Measurements from ENCODE around the gene GLUD1. TPM values are rescaled to one million over a fixed set of nuclear protein-coding genes. Genes with fewer than 3 reads are reported as not detected.
"Not testable (repeated sequence)": the region's sequence is repeated elsewhere in the genome, so short reads cannot be mapped to it uniquely, and the experiment has no call there.

The GLUD1 gene
- total RNA-seq: 100 to 1,000 TPM; 115 to 189 (median 125) TPM

DNA sequence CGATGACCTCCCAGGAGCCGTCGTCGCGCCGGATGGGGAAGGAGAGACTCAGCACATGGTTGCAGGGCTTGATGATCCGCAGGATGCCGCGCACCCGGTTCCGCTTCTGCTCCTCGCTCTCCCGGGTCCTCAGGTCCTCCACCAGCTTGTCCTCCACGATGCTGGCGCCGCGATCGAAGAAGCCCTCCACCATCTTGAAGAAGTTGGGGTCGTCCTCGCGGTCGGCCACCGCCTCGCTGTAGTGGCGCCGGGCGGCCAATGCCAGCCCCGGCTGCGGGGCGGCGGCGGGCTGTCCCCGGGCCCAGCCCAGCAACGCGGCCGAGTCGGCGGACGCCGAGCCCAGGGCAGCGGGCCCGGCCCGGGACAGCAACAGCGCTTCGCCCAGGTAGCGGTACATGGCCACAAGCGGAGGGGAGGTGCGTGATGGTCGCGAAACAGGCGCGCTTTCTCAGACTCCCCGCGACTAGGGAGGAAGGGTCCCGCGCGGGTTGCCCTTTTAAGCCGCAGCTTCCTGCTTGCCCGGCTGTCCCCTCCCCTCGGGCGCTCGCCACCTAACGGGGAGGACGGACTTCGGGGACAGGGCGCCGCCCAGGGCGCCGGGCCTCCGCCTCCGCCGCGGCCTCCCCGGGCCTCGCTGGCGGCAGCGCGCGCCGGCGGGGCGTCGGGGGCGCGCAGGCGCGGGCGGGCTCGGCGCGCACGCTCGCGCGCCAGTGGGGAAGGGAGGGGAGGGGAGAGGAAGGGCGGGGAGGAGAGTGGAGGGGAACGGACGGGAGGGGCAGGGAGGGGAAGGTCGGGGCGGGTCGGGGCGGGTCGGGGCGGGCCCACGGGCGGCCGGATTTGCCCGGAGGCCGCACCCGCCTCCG, at the start of gene GLUD1, which contains the start of gene SHLD2:
Gene GLUD1, minus strand, starts transcription at position 471 of the 863 bp plus-strand sequence. Its CDS starts 74 bp downstream, at position 397.
Gene SHLD2, plus strand, starts transcription at position 834 of the 863 bp plus-strand sequence. CDS start 56,149 bp downstream, outside the sequence.
- peak within 1 kb of the TSS; percentile 77 to 93 for H3K4me3 ChIP-seq
- intact Hi-C loops (cut with DNase I; ENCODE audit: low total_unique reads): loop anchor here (10.0 kb wide), 1 partner anchor 130 kb away; the partner anchor contains the start of gene ADIRF
- DNase-seq: peak; percentile 83 to 88
- peak; percentile 61 to 82 for TF ChIP-seq POLR2A (IDR thresholded peaks at IDR 0.05)
- TF ChIP-seq, protein P1, sequence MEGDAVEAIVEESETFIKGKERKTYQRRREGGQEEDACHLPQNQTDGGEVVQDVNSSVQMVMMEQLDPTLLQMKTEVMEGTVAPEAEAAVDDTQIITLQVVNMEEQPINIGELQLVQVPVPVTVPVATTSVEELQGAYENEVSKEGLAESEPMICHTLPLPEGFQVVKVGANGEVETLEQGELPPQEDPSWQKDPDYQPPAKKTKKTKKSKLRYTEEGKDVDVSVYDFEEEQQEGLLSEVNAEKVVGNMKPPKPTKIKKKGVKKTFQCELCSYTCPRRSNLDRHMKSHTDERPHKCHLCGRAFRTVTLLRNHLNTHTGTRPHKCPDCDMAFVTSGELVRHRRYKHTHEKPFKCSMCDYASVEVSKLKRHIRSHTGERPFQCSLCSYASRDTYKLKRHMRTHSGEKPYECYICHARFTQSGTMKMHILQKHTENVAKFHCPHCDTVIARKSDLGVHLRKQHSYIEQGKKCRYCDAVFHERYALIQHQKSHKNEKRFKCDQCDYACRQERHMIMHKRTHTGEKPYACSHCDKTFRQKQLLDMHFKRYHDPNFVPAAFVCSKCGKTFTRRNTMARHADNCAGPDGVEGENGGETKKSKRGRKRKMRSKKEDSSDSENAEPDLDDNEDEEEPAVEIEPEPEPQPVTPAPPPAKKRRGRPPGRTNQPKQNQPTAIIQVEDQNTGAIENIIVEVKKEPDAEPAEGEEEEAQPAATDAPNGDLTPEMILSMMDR (IDR thresholded peaks at IDR 0.05): peak in 1 of 4 experiments; percentile 10
- no peaks in the 10 kb centered on the region for H3K9me3 ChIP-seq
- peaks cover 0 to 7% of the 10 kb centered on the region in 2 donors for H3K4me1 ChIP-seq
- H3K27me3 ChIP-seq: no peaks in the 10 kb centered on the region
- H3K36me3 ChIP-seq: no peaks in the 10 kb centered on the region
- peak within 1 kb of the TSS; percentile 96 for H3K27ac ChIP-seq

DNA sequence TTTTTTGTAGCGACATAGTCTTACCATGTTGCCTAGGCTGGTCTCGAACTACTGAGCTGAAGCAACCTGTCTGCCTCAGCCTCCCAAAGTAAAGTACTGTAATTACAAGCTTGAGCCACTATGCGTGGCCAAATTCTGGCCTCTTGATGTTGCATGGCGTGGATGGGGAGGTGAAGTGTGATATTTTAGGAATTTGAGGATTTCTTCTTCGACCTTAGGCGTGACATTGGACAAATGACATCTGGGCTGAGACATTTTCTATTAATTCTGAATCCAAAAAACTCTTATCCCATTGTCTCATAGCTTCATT, 48.4 kb upstream of the GLUD1 start:
- H3K27me3 ChIP-seq; H3K4me1 ChIP-seq; H3K36me3 ChIP-seq; H3K9me3 ChIP-seq; H3K4me3 ChIP-seq; intact Hi-C loops (cut with DNase I; ENCODE audit: low total_unique reads); DNase-seq: not testable (repeated sequence)
- H3K27ac ChIP-seq: peak overlapping the region; percentile 51 to 59

DNA sequence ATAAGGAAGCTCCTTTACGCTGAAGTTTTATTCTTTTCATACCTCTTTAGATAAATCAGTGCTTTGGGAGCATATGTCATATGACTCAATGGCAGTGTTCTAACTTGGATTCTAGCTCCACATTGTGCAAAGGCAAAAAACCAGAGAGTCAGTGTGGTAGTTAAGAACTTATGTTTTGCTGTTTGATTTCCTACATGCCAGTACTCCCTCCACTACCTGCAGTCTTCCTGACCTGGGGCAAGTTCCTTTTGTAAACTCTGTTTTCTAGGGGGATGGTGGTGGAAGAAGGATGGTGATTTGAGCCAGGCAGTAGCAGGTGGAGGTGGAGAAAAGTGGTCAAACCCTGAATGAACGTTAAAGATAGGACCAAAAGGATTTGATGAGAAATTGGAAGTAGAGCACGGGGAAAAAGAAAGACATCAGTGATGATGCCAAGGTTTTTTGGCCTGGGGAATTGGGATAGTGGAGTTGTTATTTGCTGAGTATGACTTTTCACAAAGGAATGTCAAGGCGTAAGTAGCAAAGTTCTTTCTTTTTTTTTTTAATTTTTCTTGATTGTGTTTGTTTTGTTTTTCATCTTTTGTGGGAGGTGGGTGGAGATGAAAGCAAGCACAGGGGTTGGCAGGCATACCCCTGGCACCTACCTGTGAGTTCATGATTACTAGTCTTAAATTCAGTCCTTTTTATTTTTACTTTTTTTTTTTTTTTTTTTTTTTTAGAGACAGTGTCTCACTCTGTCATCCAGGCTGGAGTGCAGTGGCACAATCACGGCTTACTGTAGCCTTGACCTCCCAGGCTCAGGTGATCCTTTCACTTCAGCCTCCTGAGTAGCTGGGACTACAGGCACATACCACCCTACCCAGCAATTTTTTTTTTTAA, 47.8 kb upstream of the GLUD1 start:
- H3K4me3 ChIP-seq; H3K36me3 ChIP-seq; H3K9me3 ChIP-seq; H3K4me1 ChIP-seq; intact Hi-C loops (cut with DNase I; ENCODE audit: low total_unique reads); H3K27me3 ChIP-seq: not testable (repeated sequence)
- peak in 1 of 2 donors; percentile 35 for DNase-seq
- peak overlapping the region; percentile 51 to 59 for H3K27ac ChIP-seq

DNA sequence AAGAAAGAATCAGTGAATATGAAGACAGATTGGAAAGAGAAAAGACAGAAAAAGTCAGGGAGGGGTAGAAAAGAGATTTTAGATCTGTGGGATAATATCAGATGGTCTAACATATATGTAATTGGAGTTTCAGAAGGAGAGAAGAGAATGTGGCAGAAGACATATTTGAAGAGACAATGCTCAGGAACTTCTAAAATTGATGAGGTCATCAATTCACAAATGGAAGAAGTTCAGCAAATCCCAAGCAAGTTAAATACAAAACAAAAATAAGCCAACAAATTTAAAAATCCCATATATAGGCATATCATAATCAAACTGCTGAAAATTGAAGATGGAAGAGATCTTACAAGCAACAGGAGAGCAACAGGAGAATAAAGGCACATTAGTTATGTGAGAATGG, 42.8 kb upstream of the GLUD1 start:
- H3K27me3 ChIP-seq; intact Hi-C loops (cut with DNase I; ENCODE audit: low total_unique reads); H3K9me3 ChIP-seq; H3K27ac ChIP-seq; H3K36me3 ChIP-seq; DNase-seq; H3K4me1 ChIP-seq; H3K4me3 ChIP-seq: not testable (repeated sequence)

DNA sequence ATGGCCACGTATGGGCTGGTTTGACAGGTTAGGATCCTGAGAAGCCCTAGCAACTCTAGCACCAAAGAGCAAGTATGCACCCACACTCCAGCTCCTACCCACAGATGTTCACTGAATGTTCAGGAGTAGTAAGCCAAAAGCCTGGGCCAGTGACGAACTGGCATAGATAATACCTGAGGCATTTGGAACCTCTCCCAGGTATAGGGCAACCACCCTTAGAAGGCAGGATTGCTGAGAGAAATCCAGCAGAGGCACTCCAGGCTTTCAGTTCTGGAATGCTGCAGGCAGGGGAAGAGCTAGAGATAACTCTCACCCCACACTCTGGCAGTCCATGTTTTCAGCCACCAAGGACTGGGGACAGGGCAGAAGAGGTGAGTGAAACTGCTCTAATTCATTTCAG, 39.8 kb upstream of the GLUD1 start:
- H3K4me1 ChIP-seq; DNase-seq; H3K27ac ChIP-seq; H3K9me3 ChIP-seq; H3K27me3 ChIP-seq; H3K4me3 ChIP-seq; intact Hi-C loops (cut with DNase I; ENCODE audit: low total_unique reads); H3K36me3 ChIP-seq: not testable (repeated sequence)

DNA sequence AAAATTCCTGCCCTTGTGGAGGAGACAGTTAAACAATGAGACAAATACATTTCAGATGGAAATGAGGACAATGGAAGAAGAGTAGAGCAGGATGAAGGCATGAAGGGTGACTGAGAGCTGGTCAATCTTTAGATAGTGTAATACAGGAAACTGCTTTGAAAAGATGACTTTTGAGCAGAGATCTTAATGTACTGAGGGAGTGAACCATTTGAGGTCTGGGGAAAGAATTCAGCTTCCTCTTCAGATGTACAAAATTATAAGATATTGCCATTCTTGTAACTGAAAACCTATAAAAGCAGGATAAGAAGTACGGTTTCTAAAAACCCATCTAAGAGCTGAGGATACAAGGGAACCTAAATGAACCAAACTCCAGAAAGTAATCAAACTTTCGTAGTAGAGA, 39.3 kb upstream of the GLUD1 start:
- H3K9me3 ChIP-seq; H3K4me3 ChIP-seq; H3K36me3 ChIP-seq; H3K4me1 ChIP-seq; H3K27ac ChIP-seq; intact Hi-C loops (cut with DNase I; ENCODE audit: low total_unique reads); H3K27me3 ChIP-seq; DNase-seq: not testable (repeated sequence)

DNA sequence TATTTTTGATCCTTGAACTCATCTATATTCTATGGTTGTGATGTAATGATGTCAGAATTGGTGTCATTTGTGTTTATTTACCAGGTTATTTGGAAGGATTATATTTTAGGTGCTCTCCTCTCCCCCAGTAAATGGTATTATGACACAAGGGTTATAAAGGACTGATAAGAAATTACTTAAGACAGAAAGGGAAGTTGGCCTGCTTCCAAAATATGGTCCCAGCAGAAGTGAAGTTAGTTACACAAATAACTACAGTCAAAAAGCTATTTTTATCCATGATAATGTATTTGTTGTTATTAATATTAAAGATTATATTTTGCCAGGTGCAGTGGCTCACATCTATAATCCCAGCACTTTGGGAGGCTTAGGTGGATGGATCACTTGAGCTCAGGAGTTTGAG, 37.5 kb upstream of the GLUD1 start:
- DNase-seq: not testable (repeated sequence)

DNA sequence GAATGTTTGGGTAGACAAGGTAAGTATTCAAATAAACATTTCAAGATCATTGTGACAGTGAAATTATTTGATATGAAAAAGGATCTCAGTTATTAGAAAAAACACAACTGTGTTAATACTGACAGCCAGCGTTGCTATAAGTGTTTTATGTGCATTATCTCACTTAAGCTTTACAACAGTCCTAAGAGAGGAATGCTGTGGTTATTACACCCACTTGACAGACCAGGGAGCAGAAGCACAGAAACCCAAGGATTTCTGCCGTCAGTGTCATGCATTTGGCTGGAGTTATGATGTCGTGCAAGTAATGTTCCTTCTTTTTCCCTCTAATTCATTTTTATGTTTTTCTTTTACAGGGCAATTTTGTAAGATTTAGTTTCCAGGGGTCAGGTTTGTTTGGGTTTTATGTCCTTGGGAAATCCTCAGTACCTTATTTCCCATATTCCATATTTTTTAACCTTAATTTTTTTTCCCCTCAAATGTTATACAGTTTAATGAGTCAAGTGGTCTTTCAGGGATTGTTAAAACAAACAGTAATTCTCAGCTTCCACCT, 33.0 kb upstream of the GLUD1 start:
- H3K36me3 ChIP-seq; H3K4me1 ChIP-seq; H3K9me3 ChIP-seq; intact Hi-C loops (cut with DNase I; ENCODE audit: low total_unique reads); H3K27me3 ChIP-seq; H3K27ac ChIP-seq; H3K4me3 ChIP-seq; DNase-seq: not testable (repeated sequence)

More for the DNA sequence above, 37.5 kb upstream of the GLUD1 start:
- H3K36me3 ChIP-seq; H3K4me1 ChIP-seq; H3K9me3 ChIP-seq; H3K27me3 ChIP-seq; intact Hi-C loops (cut with DNase I; ENCODE audit: low total_unique reads); H3K27ac ChIP-seq; H3K4me3 ChIP-seq: not testable (repeated sequence)

DNA sequence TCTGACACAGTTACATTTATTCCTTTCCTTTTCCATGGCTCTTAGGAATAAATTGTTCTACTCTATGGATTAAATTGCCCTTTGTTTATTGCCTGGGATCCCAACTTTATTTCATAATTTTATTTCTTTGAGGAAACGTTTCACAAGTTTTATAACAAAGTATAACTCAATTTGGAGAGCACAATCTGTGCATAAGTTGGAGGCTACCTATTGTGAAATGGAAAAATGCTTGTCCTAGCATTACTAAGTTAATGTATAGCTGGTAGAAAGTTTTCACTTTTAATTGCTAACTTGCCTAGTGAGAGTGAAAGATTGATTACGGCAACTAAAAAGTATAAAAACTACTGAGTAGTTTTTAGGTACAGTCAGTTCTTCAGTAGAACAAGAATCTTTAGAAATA, 32.4 kb upstream of the GLUD1 start:
- H3K9me3 ChIP-seq; H3K4me1 ChIP-seq; H3K36me3 ChIP-seq; DNase-seq; H3K27me3 ChIP-seq; H3K4me3 ChIP-seq; H3K27ac ChIP-seq; intact Hi-C loops (cut with DNase I; ENCODE audit: low total_unique reads): not testable (repeated sequence)

DNA sequence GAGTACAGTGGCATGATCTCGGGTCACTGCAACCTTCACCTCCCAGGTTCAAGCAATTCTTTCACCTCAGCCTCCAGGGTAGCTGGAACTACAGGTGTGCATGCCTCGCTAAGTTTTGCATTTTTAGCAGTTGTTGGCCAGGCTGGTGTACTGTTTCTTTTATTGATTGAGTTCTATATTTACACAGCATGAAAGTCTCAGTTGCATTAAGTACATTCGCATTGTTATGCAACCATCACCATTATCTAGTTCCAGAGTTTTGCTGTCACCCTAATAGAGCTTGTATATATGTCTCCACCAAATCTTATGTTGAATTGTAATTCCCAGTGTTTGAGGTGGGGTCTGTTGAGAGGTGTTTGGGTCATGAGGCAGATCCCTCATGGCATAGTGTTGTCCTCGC, 28.7 kb upstream of the GLUD1 start:
- H3K27ac ChIP-seq; H3K36me3 ChIP-seq; H3K9me3 ChIP-seq; H3K4me3 ChIP-seq; DNase-seq; H3K27me3 ChIP-seq; H3K4me1 ChIP-seq; intact Hi-C loops (cut with DNase I; ENCODE audit: low total_unique reads): not testable (repeated sequence)

DNA sequence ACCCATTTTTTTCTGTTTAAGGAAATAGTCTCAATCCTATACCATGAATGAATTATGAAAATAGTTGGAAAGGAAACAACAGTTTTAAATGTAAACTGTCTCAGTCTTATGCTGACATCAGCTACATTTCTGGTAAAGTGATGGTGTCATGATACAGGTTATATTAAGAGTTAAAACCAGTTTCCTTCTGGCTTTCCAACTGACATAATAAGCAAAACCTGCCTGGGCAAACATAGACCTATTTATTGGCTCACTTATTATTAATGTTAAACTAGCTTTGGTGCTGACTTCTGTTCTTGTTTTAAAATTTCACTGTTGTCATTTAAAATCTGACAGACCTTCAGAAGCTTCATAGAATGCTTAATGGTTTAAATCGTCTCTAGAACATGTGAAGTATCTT, 24.4 kb upstream of the GLUD1 start:
- H3K27me3 ChIP-seq; H3K36me3 ChIP-seq; H3K9me3 ChIP-seq; DNase-seq; H3K27ac ChIP-seq; H3K4me3 ChIP-seq; H3K4me1 ChIP-seq; intact Hi-C loops (cut with DNase I; ENCODE audit: low total_unique reads): not testable (repeated sequence)

DNA sequence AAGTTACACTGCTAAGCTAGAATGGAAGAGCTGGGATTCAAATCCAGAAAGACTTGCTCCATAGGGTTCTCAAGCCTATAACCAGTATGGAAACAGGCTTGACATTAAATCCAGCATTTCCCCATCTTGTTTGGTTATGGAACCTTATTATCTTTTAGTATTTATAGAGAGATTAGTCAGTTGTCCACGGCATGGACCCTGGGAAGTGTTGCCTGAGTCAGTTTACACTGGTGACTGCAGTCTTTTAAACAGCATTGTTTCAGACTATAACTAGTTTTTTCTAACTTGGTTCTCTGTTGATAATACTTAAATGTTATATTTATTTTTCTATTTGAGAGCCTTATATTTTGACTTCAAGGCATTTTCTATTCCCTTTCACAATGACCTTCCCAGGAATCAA, 23.5 kb upstream of the GLUD1 start:
- H3K27me3 ChIP-seq; intact Hi-C loops (cut with DNase I; ENCODE audit: low total_unique reads); H3K9me3 ChIP-seq; H3K4me1 ChIP-seq; DNase-seq; H3K36me3 ChIP-seq; H3K4me3 ChIP-seq; H3K27ac ChIP-seq: not testable (repeated sequence)
